ENCODE data around the gene DBET. TPM values are rescaled to one million over a fixed set of nuclear protein-coding genes. Genes with fewer than 3 reads are reported as not detected.
A peak's percentile ranks its signal among the peaks of the same experiment; 100 is the strongest.
"Not testable (repeated sequence)": the region's sequence is repeated elsewhere in the genome, so short reads cannot be mapped to it uniquely, and the experiment has no call there.

The DBET gene
- total RNA-seq = not detected

DNA sequence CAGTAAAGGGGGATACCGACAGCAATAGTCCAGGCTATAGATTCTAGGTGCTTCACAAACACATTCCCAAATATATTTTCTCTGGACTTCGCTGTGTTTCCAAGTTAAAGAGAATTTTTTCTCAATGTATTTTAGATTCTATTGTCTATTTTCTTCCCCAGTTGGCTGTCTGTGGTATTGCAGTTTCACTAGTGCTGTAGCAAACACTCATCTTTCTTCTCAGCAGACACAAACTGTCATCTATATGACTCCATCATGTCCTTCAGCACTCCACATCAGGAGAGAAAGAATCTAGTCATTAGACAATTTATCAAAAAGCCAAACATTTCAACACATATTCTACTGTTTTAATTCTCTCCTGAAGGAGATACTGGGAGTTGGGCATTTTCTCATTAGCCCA is at the start of gene DBET:
Gene DBET (plus strand): TSS at position 161 of the 400 bp plus-strand sequence.
- H3K27ac Mint-ChIP-seq; H3K9me3 Mint-ChIP-seq (ENCODE audit: low read depth); H3K4me1 Mint-ChIP-seq; H3K36me3 Mint-ChIP-seq; H3K4me3 Mint-ChIP-seq; DNase-seq; H3K27me3 Mint-ChIP-seq; CTCF ChIA-PET; ATAC-seq: not testable (repeated sequence)

DNA sequence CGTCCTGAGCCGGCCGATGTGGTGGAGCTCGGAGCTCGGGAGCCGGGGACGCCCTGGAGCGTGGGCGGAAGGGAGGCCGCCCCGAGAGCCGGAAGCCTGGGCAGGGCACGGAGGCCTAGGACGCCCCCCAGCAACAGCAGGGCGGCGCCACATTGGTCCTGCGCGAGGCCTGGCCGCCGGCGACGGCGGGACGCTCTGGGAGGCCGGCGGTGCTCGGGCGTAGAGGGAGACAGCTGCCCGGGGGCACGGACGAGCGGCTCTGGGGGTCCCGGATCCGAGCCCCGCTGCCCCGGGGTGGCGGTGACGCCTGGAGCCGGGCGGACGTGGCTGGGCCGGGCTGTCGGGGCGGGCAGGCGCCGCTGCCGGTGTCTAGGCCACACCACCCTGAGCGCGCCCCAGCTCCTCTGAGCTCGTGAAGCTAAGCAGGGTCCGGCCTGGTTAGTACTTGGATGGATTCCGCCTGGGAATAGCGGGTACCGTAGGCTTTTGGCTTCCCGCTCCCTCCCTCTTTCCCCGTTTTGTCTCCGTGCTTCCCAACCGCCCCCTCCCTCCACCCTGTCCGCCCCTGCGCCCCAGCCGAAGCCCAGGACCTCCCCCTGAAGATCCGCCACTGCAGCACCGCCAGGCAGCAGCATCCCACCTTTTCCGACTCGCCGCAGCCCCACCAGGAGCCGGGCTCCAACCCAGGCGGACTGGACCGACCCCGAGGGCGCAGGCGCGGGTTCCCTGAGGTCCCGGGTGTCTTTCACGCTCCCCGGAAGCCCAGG is 49.3 kb upstream of the DBET start:
- no peak overlapping the region for H3K4me3 Mint-ChIP-seq
- peak; percentile 67 for ATAC-seq

GRCh38 chr4:190015538-190016368 is 48.5 kb upstream of the DBET start:
- peaks cover 19% of the 10 kb centered on the region for H3K4me1 Mint-ChIP-seq
- peak overlapping the region; percentile 43 for H3K27ac Mint-ChIP-seq
- H3K27me3 Mint-ChIP-seq = peaks cover 86% of the 10 kb centered on the region
- H3K4me3 Mint-ChIP-seq = no peak overlapping the region
- ATAC-seq = no peak
- no peaks in the 10 kb centered on the region for H3K9me3 Mint-ChIP-seq (ENCODE audit: low read depth)
- H3K36me3 Mint-ChIP-seq = peaks cover 15% of the 10 kb centered on the region
- CTCF ChIA-PET = no interaction called here
- DNase-seq = no peak

More for the DNA sequence above, 49.3 kb upstream of the DBET start:
- DNase-seq = no peak
- H3K4me1 Mint-ChIP-seq = peaks cover 15% of the 10 kb centered on the region
- H3K27ac Mint-ChIP-seq = no peak overlapping the region
- peaks cover 78% of the 10 kb centered on the region for H3K27me3 Mint-ChIP-seq
- CTCF ChIA-PET = no interaction called here
- no peaks in the 10 kb centered on the region for H3K9me3 Mint-ChIP-seq (ENCODE audit: low read depth)
- peaks cover 15% of the 10 kb centered on the region for H3K36me3 Mint-ChIP-seq

GRCh38 chr4:190016369-190017289 is 47.7 kb upstream of the DBET start:
- DNase-seq (no peak), ATAC-seq (no peak)
- peak overlapping the region; percentile 54 for H3K27ac Mint-ChIP-seq
- H3K36me3 Mint-ChIP-seq = peaks cover 15% of the 10 kb centered on the region
- peaks cover 86% of the 10 kb centered on the region for H3K27me3 Mint-ChIP-seq
- CTCF ChIA-PET = no interaction called here
- H3K9me3 Mint-ChIP-seq (ENCODE audit: low read depth) = no peaks in the 10 kb centered on the region
- peaks cover 22% of the 10 kb centered on the region for H3K4me1 Mint-ChIP-seq
- H3K4me3 Mint-ChIP-seq = no peak overlapping the region

DNA sequence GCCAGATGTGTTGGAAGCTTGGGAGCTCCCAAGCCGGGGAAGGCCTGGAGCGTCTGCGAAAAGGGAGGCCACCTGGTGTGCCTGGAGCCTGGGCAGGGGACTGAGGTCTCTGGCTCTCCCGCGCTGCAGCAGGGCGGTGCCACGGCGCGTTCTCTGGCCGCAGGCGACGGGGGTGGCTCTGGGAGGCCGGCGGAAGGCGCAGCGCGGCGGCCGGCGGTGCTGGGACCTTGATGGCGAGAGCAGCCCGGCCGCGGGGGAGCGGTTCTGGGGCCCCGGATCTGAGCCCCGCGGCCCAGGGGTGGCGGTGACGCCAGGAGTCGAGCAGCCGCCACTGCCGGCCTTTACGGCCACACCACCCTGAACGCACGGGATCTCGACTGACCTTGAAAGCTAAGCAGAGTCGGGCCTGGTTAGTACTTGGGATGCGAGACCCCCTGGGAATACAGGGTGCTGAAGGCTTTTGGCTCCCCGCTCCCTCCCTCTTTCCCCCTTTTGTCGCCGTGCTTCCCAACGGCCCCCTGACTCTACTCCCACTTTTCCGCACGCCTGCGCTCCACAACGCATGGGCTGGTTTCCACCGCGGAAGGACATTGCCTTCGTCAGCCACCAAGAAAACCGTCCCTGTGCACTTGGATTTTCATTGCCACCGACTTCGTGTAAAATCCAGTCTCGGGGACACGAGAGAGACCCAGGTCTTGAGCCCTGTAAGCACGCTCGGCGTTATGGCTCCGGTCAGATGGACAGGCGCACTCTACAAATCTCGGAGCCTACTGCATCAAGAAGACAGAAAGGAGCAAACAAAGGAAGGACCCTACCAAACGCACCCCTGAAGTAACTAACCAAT is 46.7 kb upstream of the DBET start:
- peaks cover 15% of the 10 kb centered on the region for H3K36me3 Mint-ChIP-seq
- peaks cover 78% of the 10 kb centered on the region for H3K27me3 Mint-ChIP-seq
- peak overlapping the region; percentile 10 for H3K27ac Mint-ChIP-seq
- peaks cover 22% of the 10 kb centered on the region for H3K4me1 Mint-ChIP-seq
- CTCF ChIA-PET = no interaction called here
- H3K4me3 Mint-ChIP-seq = no peak overlapping the region
- no peak for DNase-seq
- no peaks in the 10 kb centered on the region for H3K9me3 Mint-ChIP-seq (ENCODE audit: low read depth)
- ATAC-seq = no peak

DNA sequence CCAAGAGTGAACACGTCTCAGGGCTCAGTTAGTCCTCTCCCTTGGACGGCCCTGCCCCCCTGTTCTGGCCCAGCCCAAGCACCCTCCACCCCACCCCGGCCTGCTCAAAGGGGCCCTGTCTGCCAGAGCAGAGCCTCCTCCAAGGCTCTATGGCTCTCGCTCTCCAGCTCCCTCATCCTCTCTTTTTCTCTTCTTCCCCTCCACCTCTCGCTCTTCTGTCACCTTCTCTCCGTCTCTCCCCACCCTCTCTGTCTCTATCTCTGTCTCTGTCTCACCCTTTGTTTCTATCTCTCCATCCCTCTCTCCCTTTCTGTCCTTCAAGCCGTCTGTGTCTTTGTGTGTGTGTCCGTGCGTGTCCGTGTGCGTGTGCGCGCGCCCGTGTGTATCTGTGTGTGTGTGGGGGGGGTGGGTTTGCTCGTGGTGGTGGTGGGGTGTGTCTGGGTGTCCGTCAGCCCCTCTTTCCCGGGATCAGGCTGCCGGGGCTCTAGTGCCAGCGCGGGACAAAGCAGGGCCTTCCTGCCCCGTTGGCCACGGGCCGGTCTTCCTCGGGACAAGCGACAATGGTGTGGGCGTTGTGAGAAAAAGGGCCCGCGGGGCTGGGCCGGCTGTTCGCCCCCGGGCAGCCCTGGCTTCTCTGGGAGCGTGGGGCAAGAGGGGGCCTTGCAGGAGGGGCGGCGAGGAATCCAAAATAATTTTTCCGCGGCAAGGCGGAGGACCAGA is 45.9 kb upstream of the DBET start:
- peaks cover 25% of the 10 kb centered on the region for H3K4me1 Mint-ChIP-seq
- CTCF ChIA-PET = no interaction called here
- H3K4me3 Mint-ChIP-seq = peak overlapping the region; percentile 21
- H3K27me3 Mint-ChIP-seq = peaks cover 75% of the 10 kb centered on the region
- H3K9me3 Mint-ChIP-seq (ENCODE audit: low read depth) = no peaks in the 10 kb centered on the region
- peaks cover 15% of the 10 kb centered on the region for H3K36me3 Mint-ChIP-seq
- peak overlapping the region; percentile 51 for H3K27ac Mint-ChIP-seq
- ATAC-seq (no peak), DNase-seq (no peak)

DNA sequence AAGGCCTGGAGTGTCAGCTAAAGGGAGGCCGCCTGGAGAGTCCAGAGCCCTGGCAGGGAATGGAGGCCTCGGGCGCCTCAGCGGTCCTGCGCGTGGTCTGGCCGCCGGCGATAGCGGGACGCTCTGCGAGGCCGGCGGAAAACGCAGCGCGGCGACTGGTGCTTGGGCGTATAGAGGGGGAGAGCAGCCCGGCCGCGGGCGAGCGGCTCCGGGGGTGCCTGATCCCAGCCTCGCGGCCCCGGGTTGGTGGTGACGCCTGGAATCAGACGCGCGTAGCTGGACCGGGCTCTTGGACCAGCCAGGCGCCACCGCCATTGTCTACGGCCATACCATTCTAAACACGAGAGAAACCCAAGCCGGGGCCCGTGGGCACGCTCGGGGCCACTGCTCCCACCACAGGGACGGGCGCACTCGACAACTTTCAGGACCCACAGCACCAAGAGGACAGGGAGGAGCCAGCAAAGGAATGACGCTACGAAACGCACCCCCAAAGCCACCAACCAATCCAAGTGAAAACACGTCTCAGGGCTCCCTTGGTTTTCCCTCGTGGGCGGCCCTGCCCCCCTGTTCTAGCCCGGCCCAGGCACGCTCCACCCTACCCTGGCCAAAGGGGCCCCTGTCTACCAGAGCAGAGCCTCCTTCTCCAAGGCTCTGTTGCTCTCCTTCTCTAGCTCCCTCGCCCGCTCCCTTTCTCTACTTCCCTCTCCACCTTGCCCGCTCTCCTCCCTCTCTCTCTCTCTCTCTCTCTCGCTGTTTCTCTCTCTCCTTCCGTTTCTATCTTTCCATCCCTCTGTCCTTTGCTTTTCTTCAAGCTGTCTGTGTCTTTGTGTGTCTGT is 45.1 kb upstream of the DBET start:
- ATAC-seq (no peak), DNase-seq (no peak)
- CTCF ChIA-PET = no interaction called here
- Mint-ChIP-seq H3K27ac (peak overlapping the region; percentile 24), H3K36me3 (peaks cover 15% of the 10 kb centered on the region), H3K4me1 (peaks cover 26% of the 10 kb centered on the region), H3K27me3 (peaks cover 70% of the 10 kb centered on the region), H3K9me3 (ENCODE audit: low read depth) (no peaks in the 10 kb centered on the region), H3K4me3 (no peak overlapping the region)

GRCh38 chr4:190019859-190020463 is 44.3 kb upstream of the DBET start:
- Mint-ChIP-seq H3K27ac (peak overlapping the region; percentile 24), H3K27me3 (peaks cover 66% of the 10 kb centered on the region), H3K36me3 (peaks cover 15% of the 10 kb centered on the region), H3K4me1 (peaks cover 26% of the 10 kb centered on the region)
- CTCF ChIA-PET; ATAC-seq; H3K9me3 Mint-ChIP-seq (ENCODE audit: low read depth); DNase-seq; H3K4me3 Mint-ChIP-seq: not testable (repeated sequence)

- peaks cover 24% of the 10 kb centered on the region for H3K4me1 Mint-ChIP-seq
- CTCF ChIA-PET = no interaction called here
- H3K36me3 Mint-ChIP-seq = peaks cover 12% of the 10 kb centered on the region
- ATAC-seq (no peak), DNase-seq (no peak)
- peak overlapping the region; percentile 35 for H3K4me3 Mint-ChIP-seq
- H3K27me3 Mint-ChIP-seq = peaks cover 57% of the 10 kb centered on the region
- H3K9me3 Mint-ChIP-seq (ENCODE audit: low read depth) = no peaks in the 10 kb centered on the region
- peak overlapping the region; percentile 39 for H3K27ac Mint-ChIP-seq
These were observed 43.2 kb upstream of the DBET start for GRCh38 chr4:190020790-190021717.

DNA sequence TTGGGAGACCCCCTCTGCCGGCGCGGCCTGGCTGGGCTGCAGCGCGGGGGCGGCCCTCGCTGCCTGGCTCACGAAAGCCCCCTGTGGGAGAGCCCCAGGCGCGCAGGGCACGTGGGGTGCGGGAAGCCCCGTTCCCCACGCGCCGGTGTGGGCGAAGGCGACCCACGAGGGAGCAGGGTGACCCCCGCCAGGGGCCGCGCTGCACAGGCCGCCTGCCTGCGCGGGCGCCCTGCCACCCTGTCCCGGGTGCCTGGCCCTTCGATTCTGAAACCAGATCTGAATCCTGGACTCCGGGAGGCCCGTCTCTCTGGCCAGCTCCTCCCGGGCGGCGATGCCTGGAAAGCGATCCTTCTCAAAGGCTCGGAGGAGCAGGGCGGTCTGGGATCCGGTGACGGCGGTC is 42.3 kb upstream of the DBET start:
- H3K36me3 Mint-ChIP-seq; H3K9me3 Mint-ChIP-seq (ENCODE audit: low read depth); ATAC-seq; H3K27ac Mint-ChIP-seq; DNase-seq; CTCF ChIA-PET; H3K4me3 Mint-ChIP-seq: not testable (repeated sequence)
- H3K4me1 Mint-ChIP-seq = peaks cover 18% of the 10 kb centered on the region
- H3K27me3 Mint-ChIP-seq = peaks cover 48% of the 10 kb centered on the region

Data from activated CD8-positive, alpha-beta memory T cell treated with anti-CD3 and anti-CD28 coated beads, Interleukin-2, amount 10 ng/mL, durations not matched to agents 7 days and 5 days (primary cell).